Activated CD4-positive, CD25-positive, alpha-beta regulatory T cell (primary cell): Measurements from ENCODE around the gene SMAD6.
A peak's percentile ranks its signal among the peaks of the same experiment; 100 is the strongest.

ENCODE experiments used
- DNase-seq, 4 experiments: peaks; one replicate each; lab custom pipeline; 2025; lab: John Stamatoyannopoulos, UW

The SMAD6 gene

DNA sequence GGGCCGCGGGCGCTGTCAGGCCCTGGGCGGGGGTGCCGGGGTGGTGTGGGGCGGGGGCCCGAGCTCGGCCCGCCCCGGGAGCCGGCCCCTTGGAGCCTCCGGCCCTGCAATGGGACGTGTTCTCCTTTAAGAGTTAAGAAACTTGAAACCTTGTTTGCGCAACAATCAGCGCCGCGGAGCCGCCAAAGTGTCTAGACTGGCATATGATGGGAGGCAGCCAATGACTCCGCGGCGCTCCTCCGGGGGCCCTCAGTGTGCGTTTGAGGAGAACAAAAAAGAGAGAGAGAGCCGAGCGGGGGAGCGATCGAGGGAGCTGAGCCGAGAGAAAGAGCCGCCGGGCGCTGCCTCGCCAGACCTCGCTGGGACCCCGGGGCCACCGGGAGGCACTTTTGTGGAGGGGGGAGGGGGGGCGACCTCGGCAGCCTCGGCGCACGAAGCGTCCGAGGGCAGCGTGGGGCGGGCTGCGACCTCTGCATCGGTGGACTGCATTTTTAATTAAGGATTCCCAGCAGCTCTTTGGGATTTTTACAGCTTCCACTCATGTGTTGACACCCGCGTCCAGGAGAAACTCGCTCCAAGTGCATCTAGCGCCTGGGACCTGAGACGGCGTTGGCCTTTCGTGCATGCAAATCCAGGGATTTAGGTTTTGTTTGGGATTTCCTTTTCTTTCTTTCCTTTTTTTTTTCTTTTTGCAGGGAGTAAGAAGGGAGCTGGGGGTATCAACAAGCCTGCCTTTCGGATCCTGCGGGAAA, at the start of gene SMAD6:
SMAD6 (plus strand) TSS at position 202 of the 752 bp plus-strand sequence. CDS start 1,023 bp downstream, outside the sequence.
- peak in 3 of 4 experiments; percentile 18 to 26 (median 24) for DNase-seq

DNA sequence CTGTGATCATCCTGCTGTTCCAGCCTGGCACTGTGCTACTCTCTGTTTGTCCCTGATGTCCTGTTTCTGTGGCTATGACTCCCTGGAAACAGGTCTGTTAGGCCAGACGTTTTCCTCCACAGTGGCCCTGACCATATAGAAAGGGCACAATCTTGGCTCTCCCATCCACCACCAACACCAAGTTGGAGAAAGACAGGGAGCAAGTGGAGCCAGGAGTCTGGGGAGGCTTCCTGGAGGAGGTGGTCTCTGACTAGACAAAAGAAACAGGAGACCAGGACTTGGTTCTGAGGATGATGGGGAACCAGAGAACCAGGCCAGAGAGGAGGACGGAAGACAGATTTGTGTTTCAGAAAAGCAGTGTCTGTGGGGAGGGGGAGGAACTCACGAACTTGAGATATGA, 49.2 kb upstream of the SMAD6 start:
- no peak for DNase-seq

DNA sequence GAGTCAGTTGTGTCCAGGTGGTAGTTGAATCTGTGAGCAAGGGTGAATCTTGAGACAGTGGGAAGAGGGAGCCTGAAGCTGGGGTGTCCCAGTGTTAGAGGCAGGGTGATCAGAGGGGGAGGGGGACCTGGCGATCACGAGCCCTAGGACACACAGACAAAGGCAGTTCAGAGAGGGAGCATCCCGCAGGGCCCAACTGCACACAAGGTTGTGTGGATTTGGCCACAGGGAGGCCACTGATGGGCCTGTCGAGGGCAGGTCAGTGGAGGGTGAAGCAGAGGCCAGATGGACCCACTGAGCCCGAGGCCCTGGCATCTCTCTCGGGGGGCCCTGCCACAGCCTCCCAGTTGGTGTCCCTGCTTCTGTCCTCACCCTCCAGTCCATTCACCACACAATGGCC, 48.6 kb upstream of the SMAD6 start:
- no peak for DNase-seq

DNA sequence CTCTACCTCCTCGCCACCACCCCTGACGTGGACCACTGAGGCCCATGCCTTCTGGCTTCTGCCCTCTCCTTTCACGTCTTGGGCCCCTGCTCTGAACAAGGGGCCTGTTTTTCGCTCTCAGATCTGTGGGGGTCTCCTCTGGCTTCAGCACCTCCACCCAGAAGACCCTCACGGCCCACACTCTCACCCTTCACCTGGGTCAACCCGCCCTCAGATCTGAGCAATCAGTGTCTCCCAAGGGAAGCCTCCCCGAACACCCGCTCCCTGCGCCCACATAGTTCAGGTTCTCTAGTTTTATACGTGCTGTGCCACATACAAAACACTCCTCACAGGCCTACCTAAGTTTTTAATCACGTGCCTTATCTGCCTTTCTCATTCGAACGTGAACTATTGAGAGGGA, 48.2 kb upstream of the SMAD6 start:
- no peak for DNase-seq

DNA sequence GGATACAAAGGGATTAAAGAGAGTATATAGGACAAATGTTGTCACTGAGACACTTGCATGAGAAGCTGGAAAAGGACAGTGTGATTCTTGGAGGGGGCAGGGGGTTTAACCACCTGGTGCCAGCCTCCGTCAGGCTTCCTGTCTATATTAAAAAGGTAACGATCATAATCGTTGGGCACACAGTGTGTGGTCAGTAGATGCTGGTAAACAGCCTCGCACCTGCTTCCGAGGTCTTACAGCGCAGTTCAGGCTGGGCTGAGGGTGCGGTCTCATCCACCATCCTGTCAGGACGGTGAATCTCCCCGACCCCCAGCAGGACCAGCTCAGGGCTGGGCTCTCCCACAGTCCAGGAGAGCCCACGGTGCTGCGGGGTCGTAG, 47.7 kb upstream of the SMAD6 start:
- no peak for DNase-seq

DNA sequence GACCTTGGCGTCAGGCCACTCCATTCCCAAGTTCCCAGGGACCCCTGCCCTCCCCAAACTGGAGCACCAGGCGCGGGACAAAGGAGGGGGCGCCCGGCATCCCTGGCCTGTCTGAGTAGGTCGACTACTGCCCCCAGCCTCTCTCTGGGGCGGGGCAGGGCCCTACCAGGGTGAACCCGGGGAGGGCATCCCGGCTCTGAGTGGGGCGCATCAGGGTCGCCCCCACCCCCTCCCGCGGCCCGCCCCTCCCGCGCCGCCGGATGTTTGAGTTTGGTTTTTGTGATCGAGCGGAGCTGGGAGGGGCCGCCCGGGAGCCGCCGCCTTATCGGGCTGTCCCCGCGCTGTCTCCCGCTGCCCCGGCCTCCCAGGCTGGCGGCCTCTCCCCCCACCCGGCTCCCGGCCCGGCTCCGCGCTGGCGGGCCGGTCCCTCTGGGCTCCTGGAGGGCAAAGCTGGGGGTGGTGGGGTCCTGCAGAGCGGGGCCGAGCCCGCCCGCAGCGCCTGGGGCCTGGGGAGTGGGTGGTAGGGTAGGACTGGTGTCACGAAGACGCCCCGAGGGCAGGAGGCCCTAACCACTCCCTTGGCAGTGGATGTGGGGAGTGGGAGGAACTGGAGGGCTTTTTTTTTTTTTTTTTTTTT, 47.2 kb upstream of the SMAD6 start:
- no peak for DNase-seq

DNA sequence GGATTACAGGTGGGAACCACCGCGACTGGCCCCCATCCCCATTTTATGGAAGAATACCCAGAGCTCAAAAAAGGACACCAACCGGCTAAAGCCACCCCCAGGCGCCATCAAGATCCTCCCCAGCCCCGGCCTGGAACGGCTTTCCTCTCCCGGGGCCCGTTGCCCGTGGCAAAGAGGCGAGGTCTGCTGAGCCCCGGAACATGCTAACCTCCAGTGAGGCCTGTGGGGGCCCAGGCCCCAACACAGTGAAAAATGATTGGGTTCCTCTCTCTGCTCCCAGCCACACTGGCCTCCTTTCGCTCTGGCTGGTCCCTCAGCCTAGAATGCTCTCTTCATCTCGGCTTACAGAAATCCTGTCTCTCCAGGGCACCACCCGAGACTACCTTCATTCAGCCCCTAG, 46.5 kb upstream of the SMAD6 start:
- DNase-seq, result no peak

DNA sequence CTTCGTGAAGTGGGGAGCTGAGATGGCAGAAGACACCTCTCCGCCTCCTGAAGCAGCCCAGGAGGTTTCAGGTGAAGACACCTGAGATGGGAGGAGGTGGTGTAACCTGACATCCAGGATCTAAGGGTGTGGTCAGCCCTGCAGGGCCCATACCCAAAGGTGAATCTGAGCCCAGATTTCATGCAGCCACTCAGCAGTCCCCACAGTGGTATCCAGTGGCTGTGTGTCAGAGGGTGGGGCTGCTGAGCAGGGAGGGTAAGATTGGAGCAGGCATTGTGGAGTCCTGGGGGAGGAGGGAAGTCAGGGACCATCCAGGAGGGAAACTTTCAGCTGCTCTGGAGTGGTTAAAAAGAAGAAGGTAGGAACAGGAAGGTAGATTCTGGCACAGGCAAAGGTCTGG, 46.0 kb upstream of the SMAD6 start:
- no peak for DNase-seq

DNA sequence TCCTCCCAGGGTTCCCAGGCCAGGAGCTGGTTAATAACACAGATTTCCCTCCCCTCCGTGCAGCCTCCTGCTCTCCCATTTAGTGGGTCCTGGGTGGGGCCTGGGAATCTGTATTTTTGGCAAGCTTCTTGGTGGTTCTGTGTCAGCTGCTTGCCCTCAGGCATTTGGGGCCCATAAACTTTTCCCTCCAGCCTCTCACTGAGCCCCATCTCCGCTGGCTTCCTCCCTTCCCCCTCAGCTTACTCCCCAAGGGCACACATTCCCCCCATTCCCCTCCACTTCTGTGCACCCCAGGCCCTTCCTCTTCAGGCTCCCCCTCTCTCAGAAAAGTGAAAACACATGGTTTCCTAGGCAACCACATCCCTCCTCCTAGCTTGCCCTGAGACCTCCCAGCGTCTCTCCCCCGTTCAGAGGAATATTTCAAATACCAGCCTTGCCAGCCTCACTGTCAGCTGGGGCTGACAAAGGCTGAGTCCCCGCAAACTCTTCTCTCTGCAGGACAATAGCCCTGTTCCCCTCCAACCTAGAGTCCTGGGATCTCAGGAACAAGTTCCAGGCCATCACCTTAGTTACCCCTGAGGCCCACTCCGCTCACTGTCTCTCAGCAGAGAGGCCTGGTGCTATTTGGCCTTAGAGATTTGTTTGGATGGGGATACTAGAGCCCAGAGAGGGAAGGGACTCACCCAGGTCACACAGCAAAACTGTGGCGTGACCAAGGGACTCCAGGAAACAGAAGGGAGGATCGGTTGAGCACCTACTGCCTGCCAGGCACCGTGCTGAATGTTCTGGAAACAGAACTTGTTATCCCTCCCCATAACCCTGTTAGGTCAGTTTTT, 44.6 kb upstream of the SMAD6 start:
- DNase-seq, result no peak

DNA sequence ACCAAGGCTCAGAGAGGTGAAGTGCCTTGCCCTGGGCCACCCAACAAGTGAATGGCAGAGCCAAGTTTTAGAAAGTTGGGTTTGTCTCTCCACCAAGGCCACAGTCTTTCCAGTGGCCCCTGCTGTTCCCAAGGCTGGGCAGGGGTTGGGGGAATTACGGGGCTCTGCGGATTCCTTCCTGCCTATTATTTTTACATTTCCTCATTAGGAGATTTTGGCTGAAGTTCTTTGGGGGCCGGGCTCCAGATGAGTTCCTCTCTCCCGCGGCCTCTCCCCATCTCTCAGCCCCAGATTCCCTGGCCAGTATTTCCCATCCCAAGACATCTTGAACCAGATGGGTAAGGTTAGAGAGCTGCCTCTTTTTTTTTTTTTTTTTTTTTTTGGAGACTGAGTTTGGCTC, 44.0 kb upstream of the SMAD6 start:
- no peak for DNase-seq

DNA sequence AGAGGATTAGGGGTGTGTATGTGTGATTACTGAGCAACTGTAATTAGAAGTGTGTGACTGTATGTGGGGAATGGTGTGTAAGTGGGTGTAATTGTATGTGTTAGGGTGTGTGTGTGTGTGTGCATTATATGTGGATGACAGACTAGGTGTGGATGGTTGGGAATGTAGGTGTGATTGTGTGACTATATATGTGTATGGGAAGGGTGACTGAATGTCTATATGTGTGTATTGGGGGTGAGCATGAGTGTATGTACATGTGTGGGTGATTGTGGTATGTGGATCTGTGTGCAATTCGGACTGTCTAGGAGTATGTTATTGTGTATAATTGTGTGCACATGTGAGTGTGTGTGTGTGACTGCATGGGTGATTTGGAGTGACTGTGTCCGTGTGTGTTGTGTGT, 43.2 kb upstream of the SMAD6 start:
- DNase-seq, result no peak

DNA sequence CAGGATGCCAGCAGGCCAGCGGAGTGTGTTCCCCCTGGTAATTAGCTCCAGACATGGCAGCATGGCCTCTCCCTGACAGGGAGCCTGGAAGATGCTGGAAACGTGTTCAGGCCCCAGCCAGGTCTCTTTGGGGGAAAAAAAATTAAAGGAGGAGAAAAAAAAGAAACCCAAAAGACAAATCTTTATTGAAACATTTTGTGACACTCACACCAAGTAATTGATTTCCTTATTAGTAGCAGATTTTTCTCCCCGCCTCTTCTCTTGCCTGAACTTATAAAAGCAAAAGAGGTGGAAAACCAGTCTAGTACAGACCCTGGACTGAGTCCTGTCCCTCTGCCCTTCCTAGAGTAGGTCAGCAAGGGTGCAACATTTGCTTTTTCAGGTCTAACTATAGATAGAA, 42.7 kb upstream of the SMAD6 start:
- no peak for DNase-seq

DNA sequence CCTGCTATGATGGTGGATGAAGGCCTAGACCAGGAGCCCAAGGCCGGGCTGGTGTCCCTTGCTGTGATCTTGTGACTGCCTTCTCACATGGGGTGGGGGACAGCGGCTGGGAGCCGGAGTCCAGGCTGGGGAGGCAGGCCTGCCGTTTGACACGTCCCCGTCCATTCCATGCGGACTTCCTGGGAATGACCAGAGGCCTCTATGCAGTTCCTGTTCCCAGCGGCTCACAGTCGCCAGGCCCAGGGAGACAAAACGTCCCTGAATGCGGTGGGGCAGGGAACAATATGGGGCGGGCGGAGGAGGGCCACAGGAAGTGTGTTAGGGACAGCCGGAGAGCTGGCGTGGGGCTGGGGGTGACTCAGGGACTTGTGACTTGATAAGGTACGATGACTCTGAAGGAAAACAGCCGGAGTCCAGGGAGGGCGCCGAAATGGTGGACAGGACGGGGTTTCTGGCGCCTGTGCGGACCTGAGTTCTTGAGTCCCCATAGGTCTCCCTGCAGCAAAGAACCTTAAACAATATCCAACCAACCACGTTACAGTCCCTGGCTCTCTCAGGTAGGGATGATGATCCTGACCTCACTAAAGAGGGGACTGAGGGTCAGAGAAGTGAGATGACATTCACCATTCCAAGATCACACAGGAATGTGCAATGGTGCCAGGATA, 40.5 kb upstream of the SMAD6 start:
- no peak for DNase-seq

DNA sequence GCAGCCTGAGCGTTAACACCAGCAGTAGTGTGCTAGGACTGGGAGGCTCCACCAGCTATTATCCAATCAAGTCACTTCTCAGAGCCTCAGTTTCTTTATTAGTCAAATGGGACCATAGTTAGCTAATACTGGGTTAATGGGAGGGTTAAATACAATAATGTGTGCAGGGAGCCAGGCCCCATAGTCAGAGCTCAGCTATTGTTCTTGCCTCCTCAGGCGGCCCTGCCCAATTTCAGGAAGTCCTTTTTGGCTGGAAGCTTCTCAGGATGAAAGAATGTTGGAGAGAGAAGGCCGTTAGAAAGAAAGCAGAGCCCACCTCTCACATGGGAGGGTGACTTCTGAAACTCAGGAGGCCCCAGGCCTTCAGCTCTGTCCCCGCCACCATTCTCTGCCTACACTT, 39.5 kb upstream of the SMAD6 start:
- DNase-seq, result no peak

DNA sequence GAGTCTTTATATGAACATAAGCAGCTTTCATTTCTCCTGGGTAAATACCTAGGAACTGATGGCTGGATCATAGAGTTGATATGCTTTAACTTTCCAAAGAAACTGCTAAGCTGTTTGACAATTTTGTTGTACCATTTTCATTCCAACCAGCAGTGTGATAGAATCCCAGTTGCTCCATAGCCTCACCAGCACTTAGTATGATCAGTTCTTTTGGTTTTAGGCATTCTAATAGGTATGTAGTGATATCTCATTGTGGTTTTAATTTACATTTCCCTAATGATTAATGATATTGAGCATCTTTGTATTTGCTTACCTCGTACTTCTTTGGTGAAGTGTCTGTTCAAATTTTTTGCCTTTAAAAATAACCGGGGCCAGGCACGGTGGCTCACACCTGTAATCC, 38.4 kb upstream of the SMAD6 start:
- DNase-seq, result no peak

DNA sequence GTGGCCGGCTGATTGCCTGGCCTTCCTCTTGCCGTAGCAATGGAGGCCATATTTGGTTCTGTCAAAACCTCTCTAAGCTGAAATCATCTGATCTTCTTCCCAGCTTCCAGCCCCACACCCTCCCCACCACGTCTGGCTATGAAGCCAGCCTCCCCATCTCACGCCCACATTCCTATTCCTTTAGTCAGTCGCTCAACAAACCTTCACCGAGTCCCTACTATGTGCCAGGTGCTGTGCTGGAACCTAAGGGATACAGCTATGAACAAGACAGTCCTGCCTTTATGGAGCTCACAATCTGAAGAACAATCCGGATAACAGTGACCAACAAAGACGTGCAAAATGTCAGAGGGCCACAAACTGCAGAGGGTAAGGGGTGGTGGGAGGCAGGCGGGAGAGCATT, 31.9 kb upstream of the SMAD6 start:
- DNase-seq, result no peak

DNA sequence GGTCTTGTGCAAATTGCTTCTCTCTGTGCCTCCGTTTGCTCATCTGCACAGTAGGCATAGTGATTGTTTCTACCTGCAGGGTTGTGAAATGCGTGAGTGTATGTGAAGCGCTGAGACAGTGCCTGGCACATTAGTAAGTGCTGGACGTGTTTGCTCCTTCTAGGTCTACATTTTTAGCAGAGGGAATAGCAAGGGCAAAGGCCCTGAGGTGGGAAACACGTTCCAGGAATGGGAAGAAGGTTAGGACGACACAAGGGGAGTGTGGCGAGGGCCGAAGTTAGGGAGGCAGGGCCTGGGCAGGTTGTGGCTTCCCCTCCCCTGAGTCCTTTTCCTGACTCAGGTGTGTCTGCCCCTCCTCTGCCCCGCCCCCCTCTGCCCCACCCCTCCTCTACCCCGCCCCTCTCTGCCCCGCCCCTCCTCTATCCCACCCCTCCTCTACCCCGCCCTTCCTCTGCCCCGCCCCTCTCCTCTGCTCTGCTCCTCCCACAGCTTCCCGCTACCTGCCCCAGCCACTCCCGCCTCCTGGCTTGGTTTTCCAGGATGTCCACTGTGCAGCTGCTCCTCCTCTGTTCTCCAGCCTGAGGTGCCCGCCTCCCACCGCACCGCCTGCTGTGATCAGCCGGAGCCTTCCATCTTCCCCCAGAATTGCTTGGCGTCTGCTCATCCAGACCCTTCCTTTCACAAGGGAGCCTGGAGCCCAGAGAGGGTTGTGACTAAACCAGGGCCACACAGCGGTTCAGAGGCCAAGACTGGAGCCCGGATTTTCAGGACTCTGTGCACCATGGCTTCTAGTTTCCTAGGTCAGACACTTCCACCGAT, 31.1 kb upstream of the SMAD6 start:
- DNase-seq, result no peak

DNA sequence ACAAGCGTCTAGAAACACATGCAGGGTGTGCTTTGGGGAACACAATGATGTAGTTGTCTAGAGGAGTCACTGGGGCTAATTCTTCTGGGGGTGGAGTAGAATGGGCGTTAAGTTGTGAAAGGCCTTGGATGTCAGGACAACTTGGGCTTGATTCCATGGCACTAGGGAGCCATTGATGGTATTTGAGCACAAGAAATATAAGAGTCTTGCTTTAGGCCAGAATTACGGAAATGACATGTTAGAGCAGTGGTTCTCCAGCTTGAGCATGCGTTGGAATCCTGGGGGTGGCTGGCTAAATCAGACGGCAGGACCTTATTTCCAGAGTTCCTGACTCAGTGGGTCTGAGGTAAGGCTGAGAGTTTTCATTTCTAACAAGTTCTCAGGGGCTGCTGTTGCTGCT, 29.2 kb upstream of the SMAD6 start:
- DNase-seq, result no peak

DNA sequence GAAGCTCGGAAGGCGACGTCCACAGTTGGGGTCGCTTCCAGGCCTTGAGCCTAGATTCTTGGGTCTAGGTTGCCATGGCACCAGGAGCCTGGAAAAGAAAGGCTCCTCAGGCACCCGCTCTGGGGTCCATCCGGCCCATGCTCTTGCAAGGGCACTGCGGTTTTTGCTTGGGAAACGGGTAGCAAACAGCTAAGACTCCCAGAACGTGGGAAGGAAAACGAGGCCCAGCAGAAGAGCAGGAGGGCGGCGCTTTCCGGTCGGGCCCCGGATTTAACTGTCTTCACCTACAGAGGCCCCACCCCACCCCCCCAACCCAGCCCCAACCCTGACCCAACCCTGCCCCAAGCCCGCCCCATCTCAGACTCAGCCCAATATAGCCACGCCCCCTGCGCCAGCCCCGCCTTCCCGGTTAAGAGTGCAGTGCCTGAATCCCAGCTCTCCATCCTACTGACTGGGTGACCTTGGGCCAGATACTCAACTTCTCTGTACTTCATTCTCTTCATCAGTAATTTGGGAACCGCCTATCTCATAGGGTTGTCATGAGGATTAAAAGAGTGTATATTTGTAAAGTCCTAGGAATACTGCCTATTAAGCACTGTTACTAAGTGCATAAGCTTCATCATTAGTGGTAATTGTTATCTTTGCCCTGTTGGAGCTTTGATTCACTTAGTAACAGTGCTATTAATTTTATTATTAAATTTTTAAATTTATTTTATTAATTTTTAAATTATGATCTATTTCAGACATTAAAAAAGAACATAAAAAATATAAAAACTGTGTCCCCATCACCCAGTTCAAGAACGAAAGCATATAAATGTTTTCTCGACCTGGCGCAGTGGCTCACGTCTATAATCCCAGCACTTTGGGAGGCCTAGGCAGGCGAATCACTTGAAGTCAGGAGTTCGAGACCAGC, 28.4 kb upstream of the SMAD6 start:
- DNase-seq, result peak in 1 of 4 experiments; percentile 13

DNA sequence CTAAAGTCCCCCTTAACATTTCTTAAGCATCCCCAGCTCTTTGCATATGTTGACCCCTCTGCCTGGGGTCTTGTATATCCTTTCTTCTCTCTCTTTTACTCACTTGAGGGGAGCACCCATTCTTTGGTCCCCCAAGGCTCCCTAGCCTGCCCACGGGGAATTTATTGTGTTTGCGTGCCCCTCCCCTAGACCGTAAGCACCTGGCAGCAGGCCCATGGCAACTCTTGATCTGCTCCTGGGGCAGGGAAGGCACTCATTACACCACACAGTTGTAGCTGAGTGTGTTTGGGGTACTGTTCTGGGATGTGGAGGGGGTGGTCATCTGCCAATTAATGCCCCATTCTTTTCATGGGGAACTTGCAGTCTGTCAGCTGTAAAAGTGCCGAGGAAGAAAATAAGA, 27.3 kb upstream of the SMAD6 start:
- DNase-seq, result no peak

DNA sequence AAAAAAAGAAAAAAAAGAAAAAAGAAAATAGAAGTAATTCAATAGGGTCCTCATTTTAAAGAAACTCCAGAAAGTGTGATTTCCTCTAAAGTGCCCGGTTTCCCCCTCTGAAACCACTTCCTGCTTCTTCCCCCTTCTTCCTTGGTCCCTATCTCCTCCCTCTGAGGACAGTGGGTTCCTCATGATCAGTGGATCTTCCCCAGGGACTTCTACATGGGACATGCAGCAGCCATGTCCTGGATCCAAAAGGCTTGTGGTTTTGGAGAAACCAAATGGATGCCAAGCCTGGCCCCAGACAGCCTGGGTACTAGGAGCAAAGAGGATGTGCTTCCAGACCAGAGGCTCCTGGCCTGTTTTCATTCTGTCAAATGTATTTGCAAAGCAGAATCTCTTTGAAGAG, 26.6 kb upstream of the SMAD6 start:
- no peak for DNase-seq
